Panc1 (cell line): ENCODE results near the gene ARL5C. TPM values are rescaled to one million over a fixed set of nuclear protein-coding genes. Genes with fewer than 3 reads are reported as not detected.

Experiments used
- ATAC-seq: fragments of 200-7000 bp; cut with Tn5 transposase; 2 replicates; pipeline ENCODE4 v1.9.1; 2020; ENCODE audit warnings: mild to moderate bottlenecking, moderate library complexity
- Bru-seq: library from RNA; stranded (reverse); fragments of 400-500 nt; gene quantifications from one replicate; lab custom pipeline; 2021; lab: Mats Ljungman, UMichigan
- BruChase-seq, 2 experiments: library from RNA; stranded (reverse); fragments of 400-500 nt; gene quantifications; one replicate each; lab custom pipeline; 2021; lab: Mats Ljungman, UMichigan
- BruUV-seq: library from RNA; stranded (reverse); fragments of 400-500 nt; replicated peaks from 2 replicates; lab custom pipeline; 2021; lab: Mats Ljungman, UMichigan
- CTCF ChIA-PET: fragments of 300-600 bp; sonication (Branson Sonifier 250); formaldehyde crosslinking; loops from one replicate; lab custom pipeline; 2022; ENCODE audit warnings: antibody characterized with exemption; lab: Charles Lee
- POLR2A ChIA-PET: fragments of 300-600 bp; sonication (Branson Sonifier 250); formaldehyde crosslinking; loops from one replicate; lab custom pipeline; 2022; ENCODE audit warnings: antibody characterized with exemption; lab: Charles Lee
- DNase-seq: peaks from one replicate; pipeline ENCODE4 v3.0.0-alpha.2; 2010; ENCODE audit warnings: low read depth, low spot score
- H3K27ac ChIP-seq: 2 replicates; pipeline ENCODE4 v1.5.1; 2011; ENCODE audit warnings: mild to moderate bottlenecking, low read length, inconsistent platforms
- H3K27me3 ChIP-seq: fragments of 200-500 bp; sonication (Bioruptor generic); 2 replicates; pipeline ENCODE4 v1.6.0; 2014; ENCODE audit warnings: low read length, inconsistent platforms; ENCODE audit not compliant: control insufficient read depth, insufficient read depth
- H3K36me3 ChIP-seq: fragments of 200-500 bp; sonication (Bioruptor generic); 2 replicates; pipeline ENCODE4 v1.5.1; 2014; ENCODE audit warnings: inconsistent platforms, mild to moderate bottlenecking, low read length, moderate library complexity; ENCODE audit not compliant: control insufficient read depth, insufficient read depth
- H3K4me1 ChIP-seq: 2 replicates; pipeline ENCODE4 v1.5.1; 2011; ENCODE audit warnings: inconsistent platforms, mild to moderate bottlenecking, low read length, moderate library complexity; ENCODE audit not compliant: control insufficient read depth, insufficient read depth
- H3K4me3 ChIP-seq, 2 experiments: 2 replicates each; pipeline ENCODE4 v1.5.1; 2011 to 2012; ENCODE audit warnings: low read depth in 2 of 2, low read length in 2 of 2, mild to moderate bottlenecking in 2 of 2, inconsistent platforms in 1 of 2, moderate library complexity in 1 of 2
- H3K9me3 ChIP-seq: fragments of 200-500 bp; sonication (Bioruptor generic); 2 replicates; pipeline ENCODE4 v1.5.1; 2014; ENCODE audit warnings: low read depth, mild to moderate bottlenecking, inconsistent platforms, low read length, moderate library complexity; ENCODE audit not compliant: control insufficient read depth, insufficient read depth
- CTCF ChIP-seq: fragments of 450-650 bp; IDR thresholded peaks from 2 replicates; pipeline ENCODE4 v1.5.1; 2017; ENCODE audit warnings: mild to moderate bottlenecking
- POLR2AphosphoS5 ChIP-seq: IDR thresholded peaks from 2 replicates; pipeline ENCODE4 v1.6.1; 2012; ENCODE audit warnings: mild to moderate bottlenecking, low read depth, low read length, moderate library complexity
- SIN3A ChIP-seq: IDR thresholded peaks from 2 replicates; pipeline ENCODE4 v1.6.1; 2012; ENCODE audit warnings: low read depth, mild to moderate bottlenecking, low read length, moderate library complexity, borderline replicate concordance; ENCODE audit not compliant: insufficient read depth
- TCF7L2 ChIP-seq: IDR thresholded peaks from 2 replicates; pipeline ENCODE4 v1.6.1; 2011; ENCODE audit warnings: mild to moderate bottlenecking, low read depth, low read length, inconsistent platforms
- in situ Hi-C: cut with HindIII; loops from 2 replicates; pipeline ENCODE4 v1.10.0; 2016; ENCODE audit warnings: low sequenced_read_pairs, low pct_unique_long_range_greater_than_20kb
- intact Hi-C: fragments of 100-400 bp; cut with micrococcal nuclease; formaldehyde crosslinking; loops from one replicate; pipeline ENCODE4 v1.10.0; 2022; ENCODE audit not compliant: unreplicated experiment
- long read RNA-seq: library from polyadenylated mRNA; unstranded; transcript quantifications from one replicate; pipeline ENCODE4 v2.0.0, GENCODE V29; 2021; ENCODE audit not compliant: unreplicated experiment
- polyA plus RNA-seq: library from polyadenylated mRNA; unstranded; fragments of >200 nt; gene quantifications from one replicate; pipeline ENCODE4 v1.2.1, GENCODE V29; 2012; ENCODE audit warnings: missing spikeins; ENCODE audit not compliant: insufficient read length
- total RNA-seq: library from RNA; stranded (reverse); gene quantifications from one replicate; pipeline ENCODE4 v1.2.1, GENCODE V29; 2021; ENCODE audit not compliant: unreplicated experiment
- TF ChIP-seq, protein P1 (sequence below), 2 experiments: IDR thresholded peaks; 2 replicates each; pipeline ENCODE4 v1.6.1; 2011 to 2012; ENCODE audit warnings: low read depth in 2 of 2, control low read depth in 1 of 2, low read length in 1 of 2, mild to moderate bottlenecking in 1 of 2, moderate library complexity in 1 of 2; ENCODE audit not compliant: insufficient read depth in 1 of 2

The ARL5C gene, protein sequence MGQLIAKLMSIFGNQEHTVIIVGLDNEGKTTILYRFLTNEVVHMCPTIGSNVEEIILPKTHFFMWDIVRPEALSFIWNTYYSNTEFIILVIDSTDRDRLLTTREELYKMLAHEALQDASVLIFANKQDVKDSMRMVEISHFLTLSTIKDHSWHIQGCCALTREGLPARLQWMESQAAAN
- total RNA-seq (not detected), Bru-seq, nascent RNA (percentile 8 among the genes with signal in this experiment), BruChase-seq, experiment 1, labeled RNA remaining after a 2-hour chase (percentile 12 among the genes with signal in this experiment), BruChase-seq, experiment 2, labeled RNA remaining after a 6-hour chase (percentile 13 among the genes with signal in this experiment)
- not detected for polyA plus RNA-seq
- long read RNA-seq, result 0 reads

DNA sequence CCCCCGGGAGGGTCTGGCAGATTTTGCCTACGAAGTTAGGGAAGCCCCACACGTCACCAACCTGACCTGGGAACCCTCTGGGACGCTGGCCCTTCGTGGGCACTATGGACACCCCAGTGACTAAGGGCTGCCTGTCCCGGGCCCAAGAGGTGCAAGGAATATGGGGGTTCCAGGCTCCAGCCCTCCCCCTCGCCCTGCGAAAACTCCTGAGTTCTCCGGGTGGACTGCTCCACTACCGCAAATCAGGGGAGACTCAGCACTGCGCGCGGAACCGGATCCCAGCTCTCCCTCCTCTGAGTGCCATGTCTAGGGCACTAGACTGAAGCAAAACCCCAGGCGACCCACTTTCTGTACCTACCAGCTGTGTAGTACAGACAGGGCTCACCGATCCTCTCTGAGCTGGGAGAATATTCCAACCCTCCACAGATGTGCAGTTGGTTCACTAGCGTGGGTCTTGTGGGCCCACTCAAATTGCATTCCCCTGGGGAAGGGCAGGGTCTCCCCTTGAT, at the start of gene ARL5C:
ARL5C (minus strand) TSS at position 321 of the 509 bp plus-strand sequence. CDS start 401 bp downstream, outside the sequence.
- no peaks in the 10 kb centered on the region for H3K27me3 ChIP-seq
- no TSS peak for BruUV-seq
- no peaks in the 10 kb centered on the region for H3K36me3 ChIP-seq
- CTCF ChIA-PET, result interaction anchor here (1.2 to 1.7 kb wide), 2 partner anchors 9 to 13 kb away, joined by 4 to 11 read pairs; no protein-coding TSS in a partner anchor
- peaks cover 4% of the 10 kb centered on the region; the same call in 1 of the 2 replicates for H3K4me1 ChIP-seq
- peak within 1 kb of the TSS in 1 of 2 experiments; percentile 17; a peak in 1 of 4 replicates for H3K4me3 ChIP-seq
- POLR2A ChIA-PET, result no interaction called here
- in situ Hi-C loops, result no loop called here
- TF ChIP-seq TCF7L2 (no peak), SIN3A (no peak)
- no peaks in the 10 kb centered on the region for H3K9me3 ChIP-seq
- ATAC-seq, result no peak
- H3K27ac ChIP-seq, result no peak within 1 kb of the TSS
- intact Hi-C loops, result no loop called here
- DNase-seq, result no peak

GRCh38 chr17:39213852-39214251, 47.9 kb upstream of the ARL5C start:
- no TSS peak for BruUV-seq
- Histone ChIP-seq H3K27ac (no peak overlapping the region), H3K27me3 (no peaks in the 10 kb centered on the region), H3K36me3 (no peaks in the 10 kb centered on the region), H3K9me3 (no peaks in the 10 kb centered on the region), H3K4me1 (peaks cover 5% of the 10 kb centered on the region; the same call in 1 of the 2 replicates), H3K4me3 (no peak overlapping the region)
- in situ Hi-C loops, result no loop called here
- TF ChIP-seq TCF7L2 (no peak), POLR2AphosphoS5 (no peak), CTCF (no peak), SIN3A (no peak)
- TF ChIP-seq, protein P1, sequence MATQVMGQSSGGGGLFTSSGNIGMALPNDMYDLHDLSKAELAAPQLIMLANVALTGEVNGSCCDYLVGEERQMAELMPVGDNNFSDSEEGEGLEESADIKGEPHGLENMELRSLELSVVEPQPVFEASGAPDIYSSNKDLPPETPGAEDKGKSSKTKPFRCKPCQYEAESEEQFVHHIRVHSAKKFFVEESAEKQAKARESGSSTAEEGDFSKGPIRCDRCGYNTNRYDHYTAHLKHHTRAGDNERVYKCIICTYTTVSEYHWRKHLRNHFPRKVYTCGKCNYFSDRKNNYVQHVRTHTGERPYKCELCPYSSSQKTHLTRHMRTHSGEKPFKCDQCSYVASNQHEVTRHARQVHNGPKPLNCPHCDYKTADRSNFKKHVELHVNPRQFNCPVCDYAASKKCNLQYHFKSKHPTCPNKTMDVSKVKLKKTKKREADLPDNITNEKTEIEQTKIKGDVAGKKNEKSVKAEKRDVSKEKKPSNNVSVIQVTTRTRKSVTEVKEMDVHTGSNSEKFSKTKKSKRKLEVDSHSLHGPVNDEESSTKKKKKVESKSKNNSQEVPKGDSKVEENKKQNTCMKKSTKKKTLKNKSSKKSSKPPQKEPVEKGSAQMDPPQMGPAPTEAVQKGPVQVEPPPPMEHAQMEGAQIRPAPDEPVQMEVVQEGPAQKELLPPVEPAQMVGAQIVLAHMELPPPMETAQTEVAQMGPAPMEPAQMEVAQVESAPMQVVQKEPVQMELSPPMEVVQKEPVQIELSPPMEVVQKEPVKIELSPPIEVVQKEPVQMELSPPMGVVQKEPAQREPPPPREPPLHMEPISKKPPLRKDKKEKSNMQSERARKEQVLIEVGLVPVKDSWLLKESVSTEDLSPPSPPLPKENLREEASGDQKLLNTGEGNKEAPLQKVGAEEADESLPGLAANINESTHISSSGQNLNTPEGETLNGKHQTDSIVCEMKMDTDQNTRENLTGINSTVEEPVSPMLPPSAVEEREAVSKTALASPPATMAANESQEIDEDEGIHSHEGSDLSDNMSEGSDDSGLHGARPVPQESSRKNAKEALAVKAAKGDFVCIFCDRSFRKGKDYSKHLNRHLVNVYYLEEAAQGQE (IDR thresholded peaks at IDR 0.05; ENCODE audit: insufficient read depth in 1 of 2, low read depth in 2 of 2, low read length in 1 of 2), result no peak
- CTCF ChIA-PET, result no interaction called here
- POLR2A ChIA-PET, result no interaction called here
- ATAC-seq (peak; percentile 58; the same call in 1 of the 2 replicates), DNase-seq (no peak)
- intact Hi-C loops, result no loop called here
